Measurements from ENCODE around the gene SDK1. TPM values are rescaled to one million over a fixed set of nuclear protein-coding genes. Genes with fewer than 3 reads are reported as not detected.
"Not testable (repeated sequence)": the region's sequence is repeated elsewhere in the genome, so short reads cannot be mapped to it uniquely, and the experiment has no call there.

SDK1 gene
- total RNA-seq, 2 experiments from 2014 or later, result 0.19 to 0.36 TPM

GRCh38 chr7:4261601-4261960, 960.5 kb downstream of the SDK1 start:
- TF ChIP-seq EZH2phosphoT487 (IDR thresholded peaks at IDR 0.05; ENCODE audit: borderline replicate concordance, low read depth, low read length) (no peak), CTCF (conservative IDR thresholded peaks at IDR 0.05; ENCODE audit: low read length) (no peak)
- no peaks in the 10 kb centered on the region for H3K9me2 ChIP-seq (ENCODE audit: insufficient read depth, low read length)
- H4K20me1 ChIP-seq (ENCODE audit: insufficient read depth, low read length), result no peaks in the 10 kb centered on the region
- H3K9me3 ChIP-seq (ENCODE audit: low read length), result no peaks in the 10 kb centered on the region
- CTCF ChIA-PET (ENCODE audit: unreplicated experiment), result interaction anchor here (0.6 kb wide), 1 partner anchor 23 kb away, joined by 5 read pairs; no protein-coding TSS in a partner anchor
- no peak overlapping the region for H3K4me2 ChIP-seq (ENCODE audit: low read length)
- no peaks in the 10 kb centered on the region for H3K4me1 ChIP-seq (ENCODE audit: insufficient read depth, low read length, poor library complexity, severe bottlenecking)
- no peak for DNase-seq (ENCODE audit: low spot score)
- H3K36me3 ChIP-seq (ENCODE audit: insufficient read depth, low read length), result no peaks in the 10 kb centered on the region
- H3K4me3 ChIP-seq (ENCODE audit: low read depth, low read length, poor library complexity, severe bottlenecking), result no peak overlapping the region
- no peak overlapping the region for H3K27ac ChIP-seq (ENCODE audit: low read depth, low read length, poor library complexity, severe bottlenecking)
- no TSS peak for BruUV-seq (replicated peaks)
- H3K79me2 ChIP-seq (ENCODE audit: insufficient read depth, low read depth, low read length), result no peaks in the 10 kb centered on the region
- POLR2A ChIA-PET, result no interaction called here
- H2AFZ ChIP-seq (ENCODE audit: low read length), result no peak overlapping the region
- intact Hi-C loops (cut with micrococcal nuclease; ENCODE audit: unreplicated experiment), result no loop called here

DNA sequence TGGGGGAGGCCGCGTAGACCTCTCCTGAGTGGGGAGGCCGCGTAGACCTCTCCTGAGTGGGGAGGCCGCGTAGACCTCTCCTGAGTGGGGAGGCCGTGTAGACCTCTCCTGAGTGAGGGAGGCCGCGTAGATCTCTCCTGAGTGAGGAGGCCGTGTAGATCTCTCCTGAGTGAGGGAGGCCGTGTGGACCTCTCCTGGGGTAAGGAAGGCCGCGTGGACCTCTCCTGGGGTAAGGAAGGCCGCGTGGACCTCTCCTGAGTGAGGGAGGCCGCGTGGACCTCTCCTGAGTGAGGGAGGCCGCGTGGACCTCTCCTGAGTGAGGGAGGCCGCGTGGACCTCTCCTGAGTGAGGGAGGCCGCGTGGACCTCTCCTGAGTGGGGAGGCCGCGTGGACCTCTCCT, 963.2 kb downstream of the SDK1 start:
- BruUV-seq (replicated peaks); H3K4me3 ChIP-seq (ENCODE audit: low read depth, low read length, poor library complexity, severe bottlenecking); H4K20me1 ChIP-seq (ENCODE audit: insufficient read depth, low read length); H3K9me3 ChIP-seq (ENCODE audit: low read length); H3K36me3 ChIP-seq (ENCODE audit: insufficient read depth, low read length); H3K79me2 ChIP-seq (ENCODE audit: insufficient read depth, low read depth, low read length); H3K4me1 ChIP-seq (ENCODE audit: insufficient read depth, low read length, poor library complexity, severe bottlenecking); H3K9me2 ChIP-seq (ENCODE audit: insufficient read depth, low read length); H2AFZ ChIP-seq (ENCODE audit: low read length); H3K27ac ChIP-seq (ENCODE audit: low read depth, low read length, poor library complexity, severe bottlenecking); POLR2A ChIA-PET; H3K4me2 ChIP-seq (ENCODE audit: low read length); DNase-seq (ENCODE audit: low spot score); CTCF ChIA-PET (ENCODE audit: unreplicated experiment); intact Hi-C loops (cut with micrococcal nuclease; ENCODE audit: unreplicated experiment): not testable (repeated sequence)

DNA sequence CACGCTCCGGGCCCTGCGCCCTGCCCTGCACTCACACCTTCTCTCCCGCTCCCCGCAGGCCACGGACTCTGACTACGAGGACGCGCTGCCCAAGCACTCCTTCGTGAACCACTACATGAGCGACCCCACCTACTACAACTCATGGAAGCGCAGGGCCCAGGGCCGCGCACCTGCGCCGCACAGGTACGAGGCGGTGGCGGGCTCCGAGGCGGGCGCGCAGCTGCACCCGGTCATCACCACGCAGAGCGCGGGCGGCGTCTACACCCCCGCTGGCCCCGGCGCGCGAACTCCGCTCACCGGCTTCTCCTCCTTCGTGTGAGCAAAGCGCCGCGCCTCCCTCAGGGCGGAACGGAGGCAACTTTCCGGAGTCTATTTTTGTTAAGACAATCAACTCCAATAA, 964.0 kb downstream of the SDK1 start:
- Histone ChIP-seq H2AFZ (ENCODE audit: low read length) (no peak overlapping the region), H3K4me1 (ENCODE audit: insufficient read depth, low read length, poor library complexity, severe bottlenecking) (no peaks in the 10 kb centered on the region), H4K20me1 (ENCODE audit: insufficient read depth, low read length) (no peaks in the 10 kb centered on the region), H3K9me3 (ENCODE audit: low read length) (no peaks in the 10 kb centered on the region), H3K79me2 (ENCODE audit: insufficient read depth, low read depth, low read length) (no peaks in the 10 kb centered on the region), H3K36me3 (ENCODE audit: insufficient read depth, low read length) (no peaks in the 10 kb centered on the region), H3K4me3 (ENCODE audit: low read depth, low read length, poor library complexity, severe bottlenecking) (no peak overlapping the region), H3K9me2 (ENCODE audit: insufficient read depth, low read length) (no peaks in the 10 kb centered on the region), H3K4me2 (ENCODE audit: low read length) (no peak overlapping the region), H3K27ac (ENCODE audit: low read depth, low read length, poor library complexity, severe bottlenecking) (no peak overlapping the region)
- no peak for TF ChIP-seq CTCF (conservative IDR thresholded peaks at IDR 0.05; ENCODE audit: low read length)
- no peak for TF ChIP-seq EZH2phosphoT487 (IDR thresholded peaks at IDR 0.05; ENCODE audit: borderline replicate concordance, low read depth, low read length)
- DNase-seq (ENCODE audit: low spot score), result no peak
- BruUV-seq (replicated peaks), result no TSS peak
- ChIA-PET POLR2A (no interaction called here), CTCF (ENCODE audit: unreplicated experiment) (no interaction called here)
- intact Hi-C loops (cut with micrococcal nuclease; ENCODE audit: unreplicated experiment), result no loop called here

Data from OCI-LY7 (cell line).